Measurements from ENCODE around the gene HEMGN.
"Not testable (repeated sequence)": the region's sequence is repeated elsewhere in the genome, so short reads cannot be mapped to it uniquely, and the experiment has no call there.

HEMGN gene

DNA sequence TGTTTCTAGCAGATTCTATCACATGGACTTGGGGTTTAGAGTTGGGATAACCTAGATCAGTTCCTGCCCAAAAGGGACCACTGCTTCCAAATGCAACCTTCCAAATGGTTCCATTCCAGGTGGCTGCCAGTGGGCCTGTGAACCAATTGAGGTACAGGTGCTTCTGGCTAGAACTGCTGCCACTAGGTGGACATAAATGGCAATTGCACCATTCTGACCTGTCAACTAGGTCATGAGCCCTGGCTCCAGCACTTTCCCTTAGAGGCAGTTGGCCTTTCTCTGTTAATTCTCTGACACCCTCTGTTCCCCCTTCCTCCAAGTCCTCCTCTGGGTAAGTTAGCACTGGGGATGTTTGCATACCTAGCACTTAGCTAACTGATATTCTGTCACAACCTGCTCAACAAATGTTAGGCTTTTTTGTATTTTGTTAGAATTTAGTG is 16.6 kb upstream of the HEMGN start:
- TF ChIP-seq, protein P1, sequence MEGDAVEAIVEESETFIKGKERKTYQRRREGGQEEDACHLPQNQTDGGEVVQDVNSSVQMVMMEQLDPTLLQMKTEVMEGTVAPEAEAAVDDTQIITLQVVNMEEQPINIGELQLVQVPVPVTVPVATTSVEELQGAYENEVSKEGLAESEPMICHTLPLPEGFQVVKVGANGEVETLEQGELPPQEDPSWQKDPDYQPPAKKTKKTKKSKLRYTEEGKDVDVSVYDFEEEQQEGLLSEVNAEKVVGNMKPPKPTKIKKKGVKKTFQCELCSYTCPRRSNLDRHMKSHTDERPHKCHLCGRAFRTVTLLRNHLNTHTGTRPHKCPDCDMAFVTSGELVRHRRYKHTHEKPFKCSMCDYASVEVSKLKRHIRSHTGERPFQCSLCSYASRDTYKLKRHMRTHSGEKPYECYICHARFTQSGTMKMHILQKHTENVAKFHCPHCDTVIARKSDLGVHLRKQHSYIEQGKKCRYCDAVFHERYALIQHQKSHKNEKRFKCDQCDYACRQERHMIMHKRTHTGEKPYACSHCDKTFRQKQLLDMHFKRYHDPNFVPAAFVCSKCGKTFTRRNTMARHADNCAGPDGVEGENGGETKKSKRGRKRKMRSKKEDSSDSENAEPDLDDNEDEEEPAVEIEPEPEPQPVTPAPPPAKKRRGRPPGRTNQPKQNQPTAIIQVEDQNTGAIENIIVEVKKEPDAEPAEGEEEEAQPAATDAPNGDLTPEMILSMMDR (IDR thresholded peaks at IDR 0.05; ENCODE audit: low read depth, low read length, missing control alignments) = peak; percentile 92
- peak; percentile 40 for DNase-seq (ENCODE audit: low read depth)
- H3K4me3 ChIP-seq (ENCODE audit: low read depth, low read length) = no peak overlapping the region

DNA sequence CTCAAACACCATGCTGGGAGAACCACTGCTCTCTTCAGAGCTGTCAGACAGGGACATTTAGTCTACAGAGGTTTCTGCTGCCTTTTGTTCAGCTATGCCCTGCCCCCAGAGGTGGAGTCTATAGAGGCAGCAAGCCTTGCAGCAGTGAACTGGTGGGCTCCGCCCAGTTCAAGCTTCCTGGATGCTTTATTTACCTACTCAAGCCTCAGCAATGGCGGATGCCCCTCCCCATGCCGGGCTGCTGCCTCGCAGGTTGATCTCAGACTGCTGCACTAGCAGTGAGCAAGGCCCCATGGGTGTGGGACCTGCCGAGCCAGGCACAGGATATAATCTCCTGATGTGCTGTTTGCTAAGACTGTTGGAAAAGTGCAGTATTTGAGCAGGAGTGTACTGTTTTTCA is 12.9 kb upstream of the HEMGN start:
- not testable (repeated sequence) for H3K4me3 ChIP-seq (ENCODE audit: low read depth, low read length)

DNA sequence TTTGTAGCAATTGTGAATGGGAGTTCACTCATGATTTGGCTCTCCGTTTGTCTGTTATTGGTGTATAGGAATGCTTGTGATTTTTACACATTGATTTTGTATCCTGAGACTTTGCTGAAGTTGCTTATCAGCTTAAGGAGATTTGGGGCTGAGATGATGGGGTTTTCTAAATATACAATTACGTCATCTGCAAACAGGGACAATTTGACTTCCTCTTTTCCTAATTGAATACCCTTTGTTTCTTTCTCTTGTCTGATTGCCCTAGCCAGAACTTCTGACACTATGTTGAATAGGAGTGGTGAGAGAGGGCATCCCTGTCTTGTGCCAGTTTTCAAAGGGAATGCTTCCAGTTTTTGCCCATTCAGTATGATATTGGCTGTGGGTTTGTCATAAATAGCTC is 9.1 kb upstream of the HEMGN start:
- not testable (repeated sequence) for H3K4me3 ChIP-seq (ENCODE audit: low read depth, low read length); DNase-seq (ENCODE audit: low read depth)

More for the DNA sequence above, 12.9 kb upstream of the HEMGN start:
- peak; percentile 57 for DNase-seq (ENCODE audit: low read depth)

DNA sequence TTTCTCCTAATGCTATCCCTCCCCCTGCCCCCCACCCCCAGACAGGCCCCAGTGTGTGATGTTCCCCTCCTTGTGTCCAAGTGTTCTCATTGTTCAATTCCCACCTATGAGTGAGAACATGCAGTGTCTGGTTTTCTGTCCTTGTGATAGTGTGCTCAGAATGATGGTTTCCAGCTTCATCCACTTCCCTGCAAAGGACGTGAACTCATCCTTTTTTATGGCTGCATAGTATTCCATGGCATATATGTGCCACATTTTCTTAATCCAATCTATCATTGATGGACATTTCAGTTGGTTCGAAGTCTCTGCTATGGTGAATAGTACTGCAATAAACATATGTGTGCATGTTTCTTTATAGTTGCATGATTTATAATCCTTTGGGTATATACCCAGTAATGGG is 7.5 kb upstream of the HEMGN start:
- DNase-seq (ENCODE audit: low read depth) = not testable (repeated sequence)

DNA sequence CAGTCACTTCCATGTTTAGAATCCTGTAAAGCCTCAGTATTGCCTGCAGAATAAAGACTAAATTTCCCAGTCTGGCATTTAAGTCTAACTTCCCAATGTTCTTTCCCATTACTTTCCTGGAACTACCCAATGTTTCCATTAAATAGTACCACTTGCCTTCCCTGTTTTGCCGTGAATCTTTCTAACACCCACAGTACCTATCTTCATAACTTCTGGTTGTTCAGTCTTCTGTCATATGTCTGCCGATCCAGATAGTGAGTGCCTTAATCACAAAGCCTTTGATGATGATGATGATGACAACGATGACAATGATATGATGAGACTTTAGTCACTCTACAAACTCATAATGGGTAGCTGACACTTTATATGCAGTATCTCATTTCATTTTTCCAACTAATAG is 6.6 kb upstream of the HEMGN start:
- DNase-seq (ENCODE audit: low read depth) = no peak
- H3K4me3 ChIP-seq (ENCODE audit: low read depth, low read length) = no peak overlapping the region
- TF ChIP-seq, protein P1 (IDR thresholded peaks at IDR 0.05; ENCODE audit: low read depth, low read length, missing control alignments) = no peak

More for the DNA sequence above, 7.5 kb upstream of the HEMGN start:
- H3K4me3 ChIP-seq (ENCODE audit: low read depth, low read length) = not testable (repeated sequence)

DNA sequence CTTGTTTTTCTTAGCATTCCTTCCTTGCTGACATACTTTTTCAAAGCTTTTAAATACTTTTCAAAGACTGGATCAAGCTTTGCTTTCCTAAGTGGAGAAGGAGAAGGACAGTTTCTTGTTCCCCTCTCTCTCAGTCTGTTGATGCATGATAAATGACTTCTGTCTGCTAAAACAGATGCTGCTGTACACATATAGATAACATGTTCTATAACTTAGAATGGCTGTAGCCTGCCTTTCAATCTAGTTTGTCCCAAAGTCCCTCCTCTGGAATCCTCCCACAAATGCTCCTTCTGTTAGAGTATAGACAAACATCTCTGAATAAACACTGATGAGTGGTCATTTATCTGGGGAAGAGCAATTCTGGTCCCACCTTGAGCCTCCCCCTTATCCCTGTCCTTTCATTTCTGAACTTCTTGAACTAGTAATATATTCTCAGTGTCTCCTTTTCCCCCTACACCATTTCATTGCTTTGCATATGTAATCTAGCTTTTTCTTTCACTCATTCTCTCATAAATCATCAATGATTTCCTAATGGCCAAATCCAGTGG is 5.4 kb upstream of the HEMGN start:
- H3K4me3 ChIP-seq (ENCODE audit: low read depth, low read length) = no peak overlapping the region
- TF ChIP-seq, protein P1 (IDR thresholded peaks at IDR 0.05; ENCODE audit: low read depth, low read length, missing control alignments) = no peak
- DNase-seq (ENCODE audit: low read depth) = no peak

DNA sequence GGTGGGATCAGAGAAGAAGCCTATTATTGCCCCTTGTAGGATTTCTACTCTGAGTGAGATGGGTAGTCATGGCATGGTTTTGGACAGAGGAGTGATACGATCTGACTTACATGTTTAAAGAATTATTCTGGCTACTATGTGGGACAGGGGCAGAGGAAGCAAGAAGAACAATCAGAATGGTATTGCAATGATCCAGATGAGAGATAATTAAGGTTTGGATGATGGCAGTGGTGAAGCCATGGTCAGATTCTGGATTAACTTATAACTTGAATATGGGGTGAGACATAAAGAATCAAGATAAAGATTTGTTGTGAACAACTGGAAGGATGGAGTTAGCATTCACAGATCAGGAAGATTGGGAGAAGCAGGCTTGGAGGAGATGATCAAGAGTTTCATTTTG is 3.4 kb upstream of the HEMGN start:
- TF ChIP-seq, protein P1 (IDR thresholded peaks at IDR 0.05; ENCODE audit: low read depth, low read length, missing control alignments) = no peak
- H3K4me3 ChIP-seq (ENCODE audit: low read depth, low read length) = no peak overlapping the region
- no peak for DNase-seq (ENCODE audit: low read depth)

DNA sequence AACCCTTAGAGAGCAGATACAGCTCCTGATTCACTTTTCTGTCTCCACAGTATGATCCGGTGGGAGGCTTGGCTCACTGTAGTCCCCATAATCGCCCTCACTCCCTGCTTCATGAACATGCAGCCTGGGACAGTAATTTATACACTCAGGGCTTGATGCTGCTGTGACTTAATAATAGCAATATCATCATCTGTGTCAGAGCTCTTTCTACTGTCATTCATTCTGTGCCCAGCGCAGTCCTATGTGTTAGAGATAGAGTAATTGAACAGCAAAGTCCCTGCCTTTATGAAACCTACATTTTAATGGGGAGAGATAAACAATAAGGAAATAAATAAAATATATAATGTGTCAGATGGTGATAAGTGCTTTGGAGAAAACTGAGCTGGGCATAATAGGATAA is 2.8 kb upstream of the HEMGN start:
- TF ChIP-seq, protein P1 (IDR thresholded peaks at IDR 0.05; ENCODE audit: low read depth, low read length, missing control alignments) = no peak
- no peak for DNase-seq (ENCODE audit: low read depth)

DNA sequence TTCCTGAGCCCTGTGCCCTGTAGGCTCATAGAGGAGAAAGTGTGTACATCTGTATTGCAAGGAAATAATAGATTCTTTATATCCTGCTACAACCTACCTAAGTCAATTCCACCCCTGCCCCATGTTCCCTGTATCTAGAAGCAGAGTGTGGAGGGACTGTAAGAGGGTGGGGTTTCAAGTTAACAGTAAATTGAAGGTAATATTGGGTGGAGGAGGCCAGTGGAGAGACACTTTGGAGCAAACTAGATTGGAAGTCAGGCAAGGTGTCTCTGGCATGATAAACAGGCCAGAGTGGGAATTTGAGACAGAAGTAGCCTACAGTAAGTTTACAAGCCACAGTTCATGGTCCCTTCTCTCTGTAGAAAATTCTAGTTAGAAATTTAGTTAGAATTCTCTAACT is 2.3 kb upstream of the HEMGN start:
- no peak for DNase-seq (ENCODE audit: low read depth)
- TF ChIP-seq, protein P1 (IDR thresholded peaks at IDR 0.05; ENCODE audit: low read depth, low read length, missing control alignments) = no peak
- H3K4me3 ChIP-seq (ENCODE audit: low read depth, low read length) = no peak overlapping the region

More for the DNA sequence above, 2.8 kb upstream of the HEMGN start:
- H3K4me3 ChIP-seq (ENCODE audit: low read depth, low read length) = no peak overlapping the region

Data from GM12864 (cell line).